OCI-LY3 (cell line): ENCODE data around the gene PLEKHH2.

Experiments
- H2AFZ ChIP-seq: fragments of 200-600, 300-600 bp; shearing (Covaris generic); 2 replicates; pipeline ENCODE4 v1.6.0; 2014; ENCODE audit warnings: antibody characterized with exemption, low read depth, low read length
- H3K27ac ChIP-seq: fragments of 200-600, 300-600 bp; sonication (generic); 2 replicates; pipeline ENCODE4 v1.5.1; 2014; ENCODE audit warnings: mild to moderate bottlenecking, low read length, moderate library complexity, mixed read lengths
- H3K27me3 ChIP-seq: fragments of 200-600, 300-600 bp; sonication (generic); 2 replicates; pipeline ENCODE4 v1.6.1; 2014; ENCODE audit warnings: low read depth, low read length, mixed read lengths
- H3K36me3 ChIP-seq: fragments of 200-600, 300-600 bp; sonication (generic); replicated peaks from 2 replicates; pipeline ENCODE3; 2014; ENCODE audit warnings: low read depth, low read length, mixed read lengths
- H3K4me1 ChIP-seq: fragments of 300-600, 200-600 bp; sonication (generic); 2 replicates; pipeline ENCODE4 v1.6.1; 2014; ENCODE audit warnings: low read length, mixed read lengths
- H3K4me2 ChIP-seq: fragments of 200-600, 300-600 bp; sonication (generic); 2 replicates; pipeline ENCODE4 v1.6.1; 2014; ENCODE audit warnings: low read length, mixed read lengths
- H3K4me3 ChIP-seq: fragments of 300-600, 200-600 bp; sonication (generic); 2 replicates; pipeline ENCODE4 v1.5.1; 2014; ENCODE audit warnings: antibody characterized with exemption, mild to moderate bottlenecking, low read length, moderate library complexity
- H3K79me2 ChIP-seq: fragments of 300-600, 200-600 bp; shearing (Covaris generic); 2 replicates; pipeline ENCODE4 v1.6.1; 2014; ENCODE audit warnings: mild to moderate bottlenecking, low read length, mixed read lengths
- H3K9ac ChIP-seq: fragments of 300-600, 200-600 bp; shearing (Covaris generic); 2 replicates; pipeline ENCODE4 v1.6.0; 2014; ENCODE audit warnings: mild to moderate bottlenecking, low read length, moderate library complexity
- H3K9me3 ChIP-seq: fragments of 200-600, 300-600 bp; shearing (Covaris generic); 2 replicates; pipeline ENCODE4 v1.6.1; 2014; ENCODE audit warnings: low read length, mixed read lengths; ENCODE audit not compliant: insufficient read depth
- H4K20me1 ChIP-seq: fragments of 200-600, 300-600 bp; sonication (generic); 2 replicates; pipeline ENCODE4 v1.6.1; 2016; ENCODE audit warnings: low read length, mixed read lengths; ENCODE audit not compliant: insufficient read depth
- EZH2phosphoT487 ChIP-seq: fragments of 200-600 bp; shearing (Covaris generic); IDR thresholded peaks from 2 replicates; pipeline ENCODE4 v1.6.1; 2018; ENCODE audit warnings: antibody characterized with exemption, mixed run types, low read depth
- TF ChIP-seq, protein P1 (sequence below): fragments of 200-600, 300-600 bp; sonication (generic); IDR thresholded peaks from 2 replicates; pipeline ENCODE4 v1.5.1; 2014; ENCODE audit warnings: antibody characterized with exemption, low read length, low read depth

The PLEKHH2 gene

DNA sequence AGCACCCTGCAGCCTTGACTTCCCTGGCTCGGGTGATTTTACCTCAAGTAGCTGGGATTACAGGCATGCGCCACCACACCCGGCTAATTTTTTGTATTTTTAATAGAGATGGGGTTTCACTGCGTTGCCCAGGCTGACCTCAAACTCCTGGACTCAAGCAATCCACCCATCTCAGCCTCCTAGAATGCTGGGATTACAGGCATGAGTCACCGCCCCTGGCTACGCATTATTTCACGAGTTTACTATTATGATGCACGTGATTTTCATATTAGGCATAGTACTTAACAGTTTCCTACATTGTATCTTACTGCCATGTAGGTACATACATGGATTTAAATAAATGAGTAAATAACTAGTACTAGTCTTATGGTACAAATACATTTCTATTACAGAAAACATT, 141.2 kb downstream of the PLEKHH2 start:
- Histone ChIP-seq H3K9me3 (no peaks in the 10 kb centered on the region), H3K36me3 (no peaks in the 10 kb centered on the region), H3K79me2 (no peaks in the 10 kb centered on the region)

DNA sequence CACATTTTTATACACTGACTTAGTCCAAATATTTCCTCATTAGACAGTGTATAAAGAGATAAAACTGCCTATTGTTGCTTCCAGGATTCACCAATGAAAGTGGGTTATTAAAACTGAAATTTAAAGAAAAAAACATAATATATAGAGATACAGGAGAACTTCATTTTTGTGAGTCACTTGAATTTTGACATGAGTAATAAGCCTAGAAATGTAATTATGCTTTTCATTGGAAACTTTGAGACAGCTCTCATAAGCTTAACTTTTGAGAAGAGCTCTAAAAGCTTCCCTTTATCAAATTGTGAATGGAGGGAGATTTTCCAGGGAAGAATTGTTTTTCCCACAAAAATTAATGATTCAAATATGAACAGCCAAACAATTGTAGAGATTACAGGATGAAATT, 150.8 kb downstream of the PLEKHH2 start:
- no peak overlapping the region for H2AFZ ChIP-seq
- H3K4me3 ChIP-seq = no peak overlapping the region
- no peak overlapping the region for H3K27ac ChIP-seq
- H4K20me1 ChIP-seq = no peaks in the 10 kb centered on the region
- no peak overlapping the region for H3K9ac ChIP-seq
- H3K4me2 ChIP-seq = no peak overlapping the region
- H3K79me2 ChIP-seq = no peaks in the 10 kb centered on the region
- no peaks in the 10 kb centered on the region for H3K9me3 ChIP-seq
- no peaks in the 10 kb centered on the region for H3K36me3 ChIP-seq
- H3K4me1 ChIP-seq = peaks cover 2% of the 10 kb centered on the region; the same call in 1 of the 2 replicates
- no peaks in the 10 kb centered on the region for H3K27me3 ChIP-seq
- TF ChIP-seq, protein P1, sequence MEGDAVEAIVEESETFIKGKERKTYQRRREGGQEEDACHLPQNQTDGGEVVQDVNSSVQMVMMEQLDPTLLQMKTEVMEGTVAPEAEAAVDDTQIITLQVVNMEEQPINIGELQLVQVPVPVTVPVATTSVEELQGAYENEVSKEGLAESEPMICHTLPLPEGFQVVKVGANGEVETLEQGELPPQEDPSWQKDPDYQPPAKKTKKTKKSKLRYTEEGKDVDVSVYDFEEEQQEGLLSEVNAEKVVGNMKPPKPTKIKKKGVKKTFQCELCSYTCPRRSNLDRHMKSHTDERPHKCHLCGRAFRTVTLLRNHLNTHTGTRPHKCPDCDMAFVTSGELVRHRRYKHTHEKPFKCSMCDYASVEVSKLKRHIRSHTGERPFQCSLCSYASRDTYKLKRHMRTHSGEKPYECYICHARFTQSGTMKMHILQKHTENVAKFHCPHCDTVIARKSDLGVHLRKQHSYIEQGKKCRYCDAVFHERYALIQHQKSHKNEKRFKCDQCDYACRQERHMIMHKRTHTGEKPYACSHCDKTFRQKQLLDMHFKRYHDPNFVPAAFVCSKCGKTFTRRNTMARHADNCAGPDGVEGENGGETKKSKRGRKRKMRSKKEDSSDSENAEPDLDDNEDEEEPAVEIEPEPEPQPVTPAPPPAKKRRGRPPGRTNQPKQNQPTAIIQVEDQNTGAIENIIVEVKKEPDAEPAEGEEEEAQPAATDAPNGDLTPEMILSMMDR = no peak
- TF ChIP-seq EZH2phosphoT487 = no peak

More for the DNA sequence above, 141.2 kb downstream of the PLEKHH2 start:
- Histone ChIP-seq H3K9ac (no peak overlapping the region), H4K20me1 (no peaks in the 10 kb centered on the region), H2AFZ (no peak overlapping the region), H3K27ac (no peak overlapping the region), H3K4me3 (no peak overlapping the region), H3K27me3 (no peaks in the 10 kb centered on the region), H3K4me2 (no peak overlapping the region), H3K4me1 (peaks cover 5% of the 10 kb centered on the region)
- TF ChIP-seq, protein P1 = no peak
- no peak for TF ChIP-seq EZH2phosphoT487

DNA sequence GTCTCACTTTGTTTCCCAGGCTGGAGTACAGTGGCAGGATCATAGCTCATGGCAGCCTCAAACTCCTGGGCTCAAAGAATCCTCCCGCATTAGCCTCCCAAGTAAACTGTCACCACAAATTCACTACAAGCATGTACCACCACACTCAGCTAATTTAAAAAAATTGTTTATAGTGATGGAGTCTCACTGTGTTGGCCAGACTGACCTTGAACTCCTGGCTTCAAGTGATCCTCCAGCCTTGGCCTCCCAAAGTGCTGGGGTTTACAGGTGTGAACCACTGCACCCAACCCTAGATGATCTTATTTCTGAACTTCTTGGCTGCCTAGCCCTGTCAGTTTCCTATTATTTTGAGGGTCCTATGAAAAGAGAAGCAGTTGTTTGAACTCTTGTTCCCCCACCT, 151.6 kb downstream of the PLEKHH2 start:
- H3K27ac ChIP-seq = no peak overlapping the region
- no peaks in the 10 kb centered on the region for H3K9me3 ChIP-seq
- no peak overlapping the region for H2AFZ ChIP-seq
- peaks cover 2% of the 10 kb centered on the region; the same call in 1 of the 2 replicates for H3K4me1 ChIP-seq
- H3K36me3 ChIP-seq = no peaks in the 10 kb centered on the region
- H3K79me2 ChIP-seq = no peaks in the 10 kb centered on the region
- TF ChIP-seq, protein P1 = no peak
- no peak for TF ChIP-seq EZH2phosphoT487
- no peak overlapping the region for H3K4me3 ChIP-seq
- no peaks in the 10 kb centered on the region for H4K20me1 ChIP-seq
- no peaks in the 10 kb centered on the region for H3K27me3 ChIP-seq
- H3K4me2 ChIP-seq = no peak overlapping the region
- no peak overlapping the region for H3K9ac ChIP-seq

DNA sequence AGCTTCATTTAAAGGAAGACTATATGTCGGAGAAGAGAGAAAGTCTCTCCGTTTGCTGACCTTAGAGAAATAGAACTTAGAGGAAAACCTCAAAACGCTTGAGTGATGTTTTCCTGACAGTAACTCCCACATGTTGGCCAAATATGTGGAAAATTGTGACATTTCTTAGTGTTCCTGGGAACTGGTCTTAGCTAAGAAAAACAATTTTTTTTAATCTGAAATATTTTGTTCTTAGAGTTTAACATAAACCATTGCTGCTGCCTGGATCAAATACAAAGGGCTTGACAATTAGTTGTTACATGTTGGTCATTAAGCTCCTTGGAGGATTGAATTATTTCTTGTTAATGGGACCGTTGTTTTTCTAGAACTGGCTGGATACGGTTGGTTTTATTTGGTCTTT, 153.1 kb downstream of the PLEKHH2 start:
- Histone ChIP-seq H3K36me3 (no peaks in the 10 kb centered on the region), H3K4me3 (no peak overlapping the region), H3K9ac (no peak overlapping the region), H3K79me2 (no peaks in the 10 kb centered on the region), H4K20me1 (no peaks in the 10 kb centered on the region), H3K4me2 (no peak overlapping the region), H3K27me3 (no peaks in the 10 kb centered on the region), H2AFZ (no peak overlapping the region), H3K9me3 (no peaks in the 10 kb centered on the region), H3K27ac (no peak overlapping the region), H3K4me1 (peaks cover 2% of the 10 kb centered on the region; the same call in 1 of the 2 replicates)
- TF ChIP-seq, protein P1 = no peak
- no peak for TF ChIP-seq EZH2phosphoT487
